Measurements from ENCODE around the gene STPG3.

The STPG3 gene

DNA sequence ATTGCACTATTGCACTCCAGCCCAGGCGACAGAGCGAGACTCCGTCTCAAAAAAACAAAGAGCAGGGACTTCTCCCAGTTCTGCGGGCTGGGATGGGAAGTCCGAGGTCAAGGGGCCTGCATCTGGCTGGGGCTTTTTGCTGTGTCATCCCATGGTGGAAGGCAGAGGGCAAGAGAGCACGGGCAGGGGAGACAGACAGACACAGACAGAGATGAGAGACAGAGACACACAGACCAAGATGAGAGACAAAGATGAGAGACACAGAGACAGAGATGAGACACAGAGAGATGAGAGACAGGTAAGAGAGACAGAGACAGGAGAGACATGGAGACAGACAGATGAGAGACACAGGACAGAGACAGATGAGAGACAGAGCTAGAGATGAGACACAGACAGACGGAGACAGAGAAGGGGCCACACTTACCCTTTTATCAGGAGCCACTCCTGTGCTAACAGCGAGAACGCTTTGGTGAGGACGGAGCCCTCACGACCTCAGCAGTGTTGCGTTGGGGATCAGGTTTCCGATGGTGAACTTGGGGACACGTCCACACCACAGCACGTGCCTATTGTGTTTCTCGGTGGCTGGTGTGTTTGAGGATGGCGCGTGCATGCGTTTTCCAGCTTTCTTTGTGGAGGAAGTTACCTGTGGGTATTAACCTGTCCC lies 17.6 kb downstream of the STPG3 start:
- DNase-seq: no peak

DNA sequence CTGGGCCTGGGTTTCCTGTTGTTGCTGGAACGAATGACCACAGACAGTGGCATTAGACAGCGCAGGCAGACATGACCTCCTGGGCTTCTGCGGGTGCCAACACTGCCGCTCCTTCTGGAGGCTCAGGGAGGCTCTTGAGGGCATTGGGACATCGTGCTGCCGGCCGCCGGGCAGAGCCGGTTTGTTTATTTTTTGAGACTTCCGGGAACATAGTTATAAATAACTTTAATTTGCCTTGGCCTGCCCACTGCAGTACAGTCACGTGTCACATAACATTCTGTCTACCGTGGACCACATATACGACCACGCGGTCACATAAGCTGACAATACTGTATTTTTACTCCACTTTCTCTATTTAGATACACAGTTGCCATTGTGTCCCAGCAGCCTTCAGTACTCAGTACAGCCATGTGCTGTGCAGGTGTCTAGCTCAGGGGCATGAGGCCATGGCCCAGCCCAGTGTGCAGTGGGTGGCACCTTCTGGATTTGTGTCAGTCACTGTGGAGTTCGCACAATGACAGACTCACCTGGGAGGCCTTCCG lies 18.2 kb downstream of the STPG3 start:
- DNase-seq: no peak

DNA sequence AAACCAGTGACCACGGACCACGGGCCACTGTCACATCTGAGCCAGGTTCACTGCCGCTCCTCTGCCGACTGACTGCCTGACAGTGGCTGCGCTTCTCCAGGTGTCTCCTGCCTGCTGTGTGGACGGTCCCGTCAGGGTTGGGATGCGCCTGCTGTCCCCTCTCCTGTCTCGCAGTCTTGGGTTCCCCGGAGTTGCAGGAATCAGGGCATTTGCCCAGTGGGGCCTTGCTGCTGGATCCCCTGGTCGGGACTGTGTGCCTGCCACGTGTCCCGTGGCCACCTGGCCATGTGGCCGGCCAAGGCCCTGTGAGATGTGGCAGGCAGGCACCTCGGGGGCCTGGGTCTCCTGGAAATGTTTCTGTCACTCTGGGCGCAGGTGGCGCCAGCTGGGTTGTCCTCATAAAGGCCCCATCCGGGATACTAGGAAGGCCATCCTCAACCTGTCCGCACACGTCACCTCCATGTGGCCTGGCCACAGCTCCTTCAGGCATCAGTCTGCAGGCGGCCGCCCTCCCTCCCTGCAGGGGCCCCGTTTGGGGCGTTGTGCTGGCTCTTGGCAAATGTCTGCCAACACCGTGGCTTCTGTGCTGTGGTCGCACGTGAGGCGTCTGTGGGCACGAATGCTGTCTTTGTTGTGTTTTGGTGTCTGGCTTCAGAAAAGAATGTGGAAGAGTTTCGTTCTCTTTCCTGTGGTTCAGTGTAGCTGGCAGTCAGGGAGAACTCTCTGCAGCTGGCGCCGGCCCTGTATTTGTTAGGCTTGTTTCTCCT lies 20.0 kb downstream of the STPG3 start:
- peak; percentile 39 for DNase-seq

DNA sequence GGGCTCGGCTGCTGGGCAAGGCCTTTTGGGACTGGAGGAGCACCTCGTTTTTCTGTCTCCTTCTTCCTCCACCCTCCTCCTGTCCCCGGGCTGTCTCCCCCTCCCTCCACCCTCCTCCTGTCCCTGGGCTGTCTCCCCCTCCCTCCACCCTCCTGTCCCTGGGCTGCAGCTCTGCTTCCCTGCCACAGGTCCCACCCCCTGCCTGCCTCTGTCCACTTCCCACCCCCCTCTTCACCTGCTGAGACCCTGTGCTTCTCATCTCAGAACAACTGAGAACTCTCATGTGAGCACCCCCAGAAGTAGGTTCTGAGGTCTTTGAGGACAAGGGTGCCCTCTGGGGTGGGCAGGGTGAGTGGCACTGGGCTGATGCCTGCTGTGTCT lies 20.6 kb downstream of the STPG3 start:
- no peak for DNase-seq

DNA sequence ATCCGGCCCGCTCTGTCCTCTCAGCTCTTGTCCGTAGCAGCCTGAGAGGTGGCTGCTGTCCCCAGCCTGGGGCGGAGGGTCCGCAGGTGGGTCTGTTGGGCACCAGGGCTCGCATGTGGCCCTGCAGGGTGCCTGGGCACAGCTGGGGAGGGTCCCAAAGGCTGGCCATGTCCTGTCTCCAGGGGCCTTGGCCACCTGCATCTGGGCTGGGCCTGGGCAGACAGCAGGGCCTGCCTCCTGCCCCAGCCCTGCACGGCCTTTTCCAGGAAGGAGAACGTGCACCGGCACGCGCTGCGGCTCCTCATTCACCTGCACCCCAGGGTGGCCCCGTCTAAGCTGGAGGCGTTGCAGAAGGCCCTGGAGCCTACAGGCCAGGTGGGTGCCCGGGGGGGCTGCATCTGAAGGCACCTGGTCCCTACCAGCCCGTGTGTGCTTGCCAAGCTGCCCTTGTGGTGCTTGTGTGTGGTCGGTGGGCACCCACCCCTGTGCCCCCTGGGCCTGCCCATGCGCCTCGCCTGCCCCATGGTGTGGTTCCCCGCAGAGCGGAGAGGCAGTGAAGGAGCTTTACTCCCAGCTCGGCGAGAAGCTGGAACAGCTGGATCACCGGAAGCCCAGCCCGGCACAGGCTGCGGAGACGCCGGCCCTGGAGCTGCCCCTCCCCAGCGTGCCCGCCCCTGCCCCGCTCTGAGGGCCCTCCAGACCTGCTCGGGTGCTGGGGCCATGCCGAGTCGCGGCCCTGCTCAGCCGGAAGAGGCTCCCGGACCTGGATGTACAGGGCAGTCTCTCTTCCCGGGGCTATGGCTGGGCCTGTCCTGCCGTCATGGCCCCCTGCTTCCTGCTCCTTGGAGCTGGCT lies 21.4 kb downstream of the STPG3 start:
- no peak for DNase-seq

DNA sequence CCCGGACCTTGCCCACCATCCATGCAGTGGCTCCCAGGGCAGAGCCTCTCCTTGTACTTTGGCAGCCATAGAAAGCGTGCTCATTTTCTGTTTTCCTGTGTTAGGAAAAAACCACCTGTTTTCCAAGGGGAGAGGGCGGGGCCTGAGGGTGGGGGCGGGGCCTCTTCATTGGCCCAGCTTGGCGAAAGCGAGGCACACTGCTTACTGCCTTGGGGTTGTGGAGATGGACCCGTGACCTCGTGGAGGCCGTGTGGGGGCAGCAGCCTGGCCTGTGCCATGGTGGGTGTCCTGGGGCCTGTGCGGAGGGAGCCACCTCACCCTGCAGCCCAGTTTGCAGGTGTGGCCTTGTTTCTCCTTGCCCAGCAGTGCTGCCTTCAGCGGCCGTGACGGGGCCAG lies 22.0 kb downstream of the STPG3 start:
- DNase-seq: no peak

DNA sequence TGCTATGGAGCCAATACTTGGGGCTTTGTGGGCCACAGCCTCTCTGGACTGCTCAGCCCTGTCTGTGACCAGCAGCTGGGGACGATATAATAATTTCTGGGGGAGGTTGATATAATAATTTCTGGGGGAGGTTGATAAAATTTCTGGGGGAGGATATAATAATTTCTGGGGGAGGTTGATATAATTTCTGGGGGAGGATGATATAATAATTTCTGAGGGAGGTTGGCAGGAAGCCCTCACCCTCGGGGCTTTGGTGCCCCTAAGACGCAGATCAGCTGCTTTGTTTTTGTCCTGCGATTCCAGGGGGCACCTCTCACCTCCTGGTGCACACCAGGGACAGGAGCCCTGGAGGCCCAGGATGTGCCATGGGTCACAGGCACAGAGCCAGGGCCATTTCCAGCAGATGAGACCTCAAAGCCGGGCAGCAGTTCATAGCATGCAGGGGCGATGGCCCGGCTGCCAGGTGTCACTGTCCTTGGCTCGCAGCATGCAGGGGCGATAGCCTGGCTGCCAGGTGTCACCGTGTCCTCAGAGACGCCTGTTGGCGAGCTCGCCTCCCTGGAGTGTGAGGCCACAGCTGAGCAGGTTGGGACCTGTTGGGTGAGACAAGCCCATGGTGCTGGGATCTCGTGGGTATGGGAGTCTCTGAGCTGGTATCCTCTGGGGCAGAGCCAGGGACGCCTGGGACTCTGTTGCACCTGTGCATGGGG lies 22.7 kb downstream of the STPG3 start:
- no peak for DNase-seq

DNA sequence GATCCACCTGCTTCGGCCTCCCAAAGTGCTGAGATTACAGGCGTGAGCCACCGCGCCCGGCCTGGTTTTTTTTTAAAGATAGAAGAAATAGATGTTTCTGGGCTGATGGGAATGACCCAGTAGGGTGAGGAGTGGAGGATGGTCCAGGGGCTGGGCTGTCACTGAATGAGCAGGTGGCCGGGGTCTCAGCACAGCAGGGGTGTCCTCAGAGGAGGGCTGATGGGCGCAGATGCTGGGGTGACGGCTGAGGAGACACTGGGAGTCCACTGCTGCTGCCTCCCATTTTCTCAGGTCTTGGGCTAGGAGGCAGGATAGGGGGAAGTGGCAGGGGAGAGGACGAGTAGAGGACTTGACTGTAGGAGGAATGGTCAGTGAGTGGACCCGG lies 24.1 kb downstream of the STPG3 start:
- no peak for DNase-seq

DNA sequence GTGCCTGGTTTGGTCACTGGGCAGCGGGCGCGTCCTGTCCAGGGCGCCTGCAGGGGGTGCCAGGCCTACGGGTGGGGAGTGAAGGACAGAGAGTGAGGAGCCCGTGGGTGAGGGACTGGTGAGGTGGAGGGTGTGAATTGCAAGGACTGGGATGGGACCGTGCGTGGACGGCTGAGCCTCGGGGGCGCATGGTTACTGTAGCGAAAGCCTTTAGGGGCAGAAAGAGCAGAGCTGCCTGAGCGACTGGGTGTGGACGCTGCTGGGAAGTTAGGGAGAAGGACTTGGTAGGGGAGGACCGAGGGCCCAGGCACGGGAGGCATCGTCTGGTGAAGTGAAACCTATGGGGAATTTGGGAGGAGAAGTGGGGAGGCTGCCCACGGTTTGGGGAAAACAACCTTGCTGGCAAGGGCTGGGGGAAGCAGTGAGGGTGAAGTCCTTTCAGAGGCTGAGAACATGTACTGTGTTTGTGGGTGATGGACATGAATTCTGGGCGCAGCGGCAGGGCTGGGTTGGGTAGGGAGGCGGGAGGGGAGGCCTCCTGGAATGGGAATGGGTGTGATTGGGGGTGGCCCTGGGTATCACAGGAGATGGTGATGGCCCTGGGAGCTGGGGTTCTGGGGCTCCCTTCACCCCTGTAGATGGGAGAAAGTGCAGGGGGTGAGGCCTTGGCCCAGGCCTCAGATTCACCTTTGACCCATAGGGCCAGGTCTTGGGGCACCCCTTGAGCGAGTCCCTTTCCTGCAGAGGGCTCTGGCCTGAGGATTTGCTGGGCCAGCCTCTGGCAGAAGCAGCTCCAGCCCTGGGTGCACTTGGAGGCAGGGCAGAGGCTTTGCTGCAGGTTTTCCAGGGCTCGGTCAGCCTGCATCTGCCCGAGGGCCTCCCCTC lies 24.7 kb downstream of the STPG3 start:
- no peak for DNase-seq

DNA sequence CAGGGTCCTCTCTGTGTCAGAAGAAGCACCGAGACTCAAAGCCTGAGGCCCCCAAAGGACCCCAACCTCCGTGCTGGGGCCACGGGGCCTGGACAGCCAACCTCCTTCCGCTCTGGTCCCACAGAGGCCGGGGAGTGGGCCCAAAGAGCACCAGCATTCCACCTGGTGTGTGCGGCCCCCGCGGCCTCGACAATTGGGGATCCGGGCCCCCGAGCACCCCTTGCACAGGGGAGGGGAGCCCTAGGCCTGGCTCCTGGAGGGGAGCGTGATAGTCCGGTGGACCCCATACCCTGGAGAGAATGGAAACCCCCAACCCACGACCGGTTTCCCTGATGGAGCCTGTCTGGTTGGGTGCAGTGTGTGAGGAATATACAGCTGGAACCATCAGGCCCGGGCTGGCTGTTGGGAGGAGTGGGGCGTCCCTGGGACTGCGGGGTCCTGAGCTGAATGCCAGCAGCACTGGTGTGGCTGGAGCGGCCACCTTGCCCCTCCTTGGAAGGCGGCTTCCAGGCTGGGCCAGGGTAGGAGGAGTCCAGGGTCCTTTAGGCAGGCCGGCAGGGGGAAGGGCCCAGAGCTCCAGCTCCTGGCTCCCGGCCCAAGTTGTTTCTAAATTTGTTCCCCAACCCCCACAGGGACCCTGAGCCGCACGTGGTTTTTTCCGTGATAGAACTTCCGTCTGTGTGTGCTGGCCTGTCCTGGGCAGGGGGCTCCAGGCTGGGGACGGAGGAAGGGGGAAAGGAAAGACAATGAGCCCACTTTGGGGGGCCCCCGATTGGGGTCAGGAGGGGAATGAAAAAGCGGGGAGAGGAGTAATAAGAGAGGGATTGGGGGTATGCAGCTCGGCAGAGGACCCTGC lies 25.6 kb downstream of the STPG3 start:
- no peak for DNase-seq

DNA sequence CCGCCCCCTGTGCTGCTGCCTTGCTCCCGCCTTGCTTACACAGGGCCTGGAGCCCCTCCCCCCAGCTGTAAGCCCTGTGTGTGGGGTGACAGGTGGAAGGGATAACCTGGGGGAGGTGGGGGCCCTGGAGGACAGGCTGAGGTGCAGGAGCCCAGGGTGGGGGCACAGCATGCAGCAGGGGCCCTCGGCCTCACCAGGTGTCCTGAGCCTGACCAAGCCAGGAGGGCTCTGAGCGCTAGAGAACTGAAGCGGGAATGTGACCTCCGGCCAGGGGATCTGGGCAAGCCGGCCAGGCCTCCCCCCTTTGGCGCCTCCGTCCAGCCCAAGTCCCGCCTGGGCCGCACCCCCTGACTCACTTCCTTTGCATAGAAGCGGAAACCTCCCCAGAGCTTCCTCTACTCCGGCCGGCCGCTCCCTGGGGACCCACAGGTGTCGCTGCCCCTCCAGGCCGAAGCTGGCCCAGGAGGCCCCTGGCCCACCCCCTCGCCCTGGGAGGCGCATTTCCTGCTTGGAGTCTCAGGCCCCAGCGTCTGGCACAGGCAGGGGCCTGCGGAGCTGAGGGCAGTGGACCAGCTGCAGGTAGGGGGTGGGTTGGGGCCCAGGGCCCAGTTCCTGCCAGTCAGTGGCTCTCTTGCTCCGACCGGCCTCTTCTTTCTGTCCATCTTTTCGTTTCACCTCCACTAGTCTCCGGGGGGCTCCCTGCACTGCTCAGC lies 26.4 kb downstream of the STPG3 start, which contains the start of gene TOR4A:
TSS of gene TOR4A (plus strand) at position 398 of the 713 bp plus-strand sequence. CDS start 964 bp downstream, outside the sequence.
- no peak for DNase-seq

DNA sequence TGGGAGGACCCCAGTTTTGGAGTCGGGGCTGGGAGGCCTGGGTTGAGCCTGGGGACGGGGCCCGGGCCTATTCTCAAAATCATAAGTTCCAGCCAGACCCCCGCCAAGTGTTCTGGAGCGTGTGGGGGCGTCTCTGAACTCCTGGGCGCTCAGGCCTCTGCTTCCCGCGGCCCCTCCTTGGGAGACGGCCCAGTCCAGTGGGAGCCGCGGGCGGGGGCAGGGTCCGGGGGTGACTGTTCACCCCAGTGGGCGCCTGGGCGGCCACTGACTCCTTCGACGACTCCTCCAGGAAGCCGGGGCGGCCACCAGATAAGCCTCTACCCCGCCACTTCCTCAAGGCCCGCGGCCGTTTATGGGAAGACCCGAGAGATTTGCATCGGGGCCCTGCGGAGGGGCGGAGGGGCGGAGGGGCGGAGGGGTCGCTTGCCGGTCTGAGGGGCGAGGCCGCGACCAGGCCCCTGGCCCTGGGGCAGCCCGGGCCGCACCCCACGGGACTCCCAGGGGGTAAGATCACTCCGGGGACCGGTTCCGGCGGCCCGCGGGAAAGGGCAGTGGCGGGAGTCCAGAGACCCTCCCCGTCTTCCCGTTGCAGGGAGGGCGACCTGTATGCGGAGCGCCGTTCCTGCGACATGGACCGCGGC lies 27.1 kb downstream of the STPG3 start:
- no peak for DNase-seq

DNA sequence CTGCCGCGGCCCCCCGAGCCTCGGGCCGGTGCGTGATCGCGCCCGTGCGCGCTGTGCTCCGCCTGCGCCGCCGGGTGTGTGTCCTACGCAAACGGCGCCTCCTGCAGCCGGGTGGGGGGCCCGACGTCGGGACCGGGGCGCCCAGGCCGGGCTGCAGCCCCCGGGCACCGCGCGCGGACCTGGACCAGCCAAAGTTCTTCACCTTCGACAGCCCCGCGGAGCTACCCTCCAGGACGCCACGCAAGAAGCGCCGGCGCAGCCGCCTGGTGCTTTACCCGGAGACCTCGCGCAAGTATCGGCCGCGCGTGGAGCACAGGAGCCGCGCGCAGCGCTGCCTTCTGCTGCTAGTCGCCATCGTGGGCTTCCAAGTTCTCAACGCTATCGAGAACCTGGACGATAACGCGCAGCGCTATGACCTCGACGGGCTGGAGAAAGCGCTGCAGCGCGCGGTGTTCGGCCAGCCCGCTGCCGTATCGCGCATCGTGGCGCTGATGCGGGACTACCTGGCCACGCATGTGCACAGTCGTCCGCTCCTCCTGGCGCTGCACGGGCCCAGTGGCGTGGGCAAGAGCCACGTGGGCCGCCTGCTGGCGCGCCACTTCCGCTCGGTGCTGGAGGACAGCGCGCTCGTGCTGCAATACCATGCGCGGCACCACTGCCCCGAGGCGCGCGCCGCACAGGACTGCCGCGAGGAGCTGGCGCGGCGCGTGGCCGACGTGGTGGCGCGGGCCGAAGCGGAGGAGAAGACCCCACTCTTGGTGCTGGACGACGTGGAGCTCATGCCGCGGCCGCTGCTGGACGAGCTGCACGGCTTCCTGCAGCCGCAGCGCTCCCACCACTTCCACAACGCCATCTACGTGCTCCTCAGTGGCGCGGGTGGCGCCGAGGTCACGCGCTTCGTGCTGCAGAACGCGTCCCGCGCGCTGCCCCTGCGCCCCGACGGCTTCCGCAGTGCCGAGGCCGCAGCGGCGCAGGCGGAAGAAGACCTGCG lies 27.9 kb downstream of the STPG3 start:
- no peak for DNase-seq

DNA sequence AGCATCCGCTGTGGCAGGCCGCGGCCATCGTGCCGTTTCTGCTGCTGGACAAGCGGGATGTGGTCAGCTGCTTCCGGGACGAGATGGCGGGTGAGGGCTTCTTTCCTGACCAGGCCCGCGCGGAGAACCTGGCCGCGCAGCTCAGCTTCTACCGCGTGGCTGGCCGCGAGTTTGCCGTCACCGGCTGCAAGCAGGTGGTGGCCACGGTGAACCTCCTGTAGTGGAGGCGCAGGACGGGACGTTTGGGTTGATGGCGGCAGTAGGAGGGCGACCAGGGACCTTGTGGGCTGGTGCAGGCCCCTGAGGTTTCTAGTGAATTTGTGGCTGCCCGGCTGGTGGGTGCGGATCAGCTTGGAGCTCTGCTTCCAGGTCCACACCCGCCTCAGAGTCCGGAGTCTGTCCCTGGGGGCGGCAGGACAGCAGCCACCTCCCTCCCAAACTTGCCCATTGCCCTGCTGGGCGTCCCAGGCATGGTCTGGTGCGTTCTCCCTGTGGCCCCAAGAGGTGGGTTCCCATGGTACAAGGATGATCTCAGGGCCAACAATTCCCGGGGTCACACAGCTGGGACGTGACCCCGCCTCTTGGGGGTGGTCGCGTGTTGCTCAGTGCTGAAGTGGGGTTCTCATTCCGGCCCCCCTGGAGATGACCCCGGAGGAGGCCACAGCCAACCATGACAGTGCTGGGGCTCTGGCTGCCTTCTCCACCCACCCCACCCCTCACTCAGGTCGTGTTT lies 28.8 kb downstream of the STPG3 start:
- no peak for DNase-seq

DNA sequence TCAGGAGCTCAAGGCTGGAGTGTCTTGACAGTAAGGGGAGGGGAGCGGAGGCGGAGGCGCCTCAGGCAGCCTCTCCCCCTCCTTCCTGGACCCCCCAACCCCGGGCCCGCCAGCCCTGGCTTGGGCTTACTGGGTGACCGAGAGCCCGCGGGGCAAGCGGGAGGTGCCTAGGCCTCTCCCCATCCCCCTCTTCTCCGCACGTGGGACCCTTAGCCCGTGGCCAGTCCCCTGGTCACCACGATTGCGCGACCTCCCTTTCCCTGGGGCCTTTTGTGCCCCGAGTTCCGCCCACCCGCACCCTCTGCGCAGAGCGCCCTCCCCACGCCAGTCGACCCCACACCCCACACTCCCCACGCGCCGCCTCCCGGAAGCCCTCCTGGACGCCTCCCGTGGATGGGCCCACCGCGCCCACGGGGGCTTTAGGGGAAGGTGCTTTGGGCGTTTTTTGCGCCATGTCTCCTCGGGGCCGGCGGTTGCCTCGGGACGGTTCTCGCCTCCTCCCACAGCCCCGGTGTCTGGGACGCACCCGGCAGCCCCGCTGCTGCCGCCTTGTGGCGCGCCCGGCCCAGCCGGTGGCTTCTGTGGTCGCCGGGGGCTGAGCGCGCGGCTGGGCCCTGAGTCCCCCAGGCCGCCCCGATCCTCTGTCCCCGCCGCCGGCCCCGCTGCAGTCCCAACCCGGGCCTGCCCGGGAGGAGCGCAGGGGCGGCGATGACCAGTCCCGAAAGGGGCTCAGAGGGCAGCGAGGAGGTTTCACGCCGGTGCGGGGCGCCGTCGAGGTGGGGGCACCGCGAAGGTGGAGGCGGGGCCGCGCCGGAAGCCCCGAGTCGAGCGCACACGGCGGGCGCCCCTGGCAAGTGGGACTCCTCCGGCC lies 29.6 kb downstream of the STPG3 start:
- no peak for DNase-seq

All from central memory CD4-positive, alpha-beta T cell (primary cell).